LNCaP clone FGC (cell line): ENCODE results near the gene TAS2R20.

Source experiments
- DNase-seq: peaks from one replicate; pipeline ENCODE4 v3.0.0-alpha.2; 2011; ENCODE audit warnings: low read depth
- H3K4me3 ChIP-seq: 2 replicates; pipeline ENCODE4 v1.5.1; 2011; ENCODE audit warnings: mild to moderate bottlenecking, low read depth, low read length, control low read depth
- TF ChIP-seq, protein P1 (sequence below): IDR thresholded peaks from 2 replicates; pipeline ENCODE4 v1.5.1; 2012; ENCODE audit warnings: mild to moderate bottlenecking; ENCODE audit not compliant: control insufficient read depth, insufficient read depth; ENCODE audit errors: extremely low read depth

Gene TAS2R20

GRCh38 chr12:11022520-11022919 lies 24.4 kb upstream of the TAS2R20 start, which contains the start of gene TAS2R19:
Gene TAS2R19, minus strand, starts transcription at chr12:11022620. Its CDS starts 49 bp downstream, at chr12:11022571.
- no peak within 1 kb of the TSS for H3K4me3 ChIP-seq
- no peak for DNase-seq
- TF ChIP-seq, protein P1, sequence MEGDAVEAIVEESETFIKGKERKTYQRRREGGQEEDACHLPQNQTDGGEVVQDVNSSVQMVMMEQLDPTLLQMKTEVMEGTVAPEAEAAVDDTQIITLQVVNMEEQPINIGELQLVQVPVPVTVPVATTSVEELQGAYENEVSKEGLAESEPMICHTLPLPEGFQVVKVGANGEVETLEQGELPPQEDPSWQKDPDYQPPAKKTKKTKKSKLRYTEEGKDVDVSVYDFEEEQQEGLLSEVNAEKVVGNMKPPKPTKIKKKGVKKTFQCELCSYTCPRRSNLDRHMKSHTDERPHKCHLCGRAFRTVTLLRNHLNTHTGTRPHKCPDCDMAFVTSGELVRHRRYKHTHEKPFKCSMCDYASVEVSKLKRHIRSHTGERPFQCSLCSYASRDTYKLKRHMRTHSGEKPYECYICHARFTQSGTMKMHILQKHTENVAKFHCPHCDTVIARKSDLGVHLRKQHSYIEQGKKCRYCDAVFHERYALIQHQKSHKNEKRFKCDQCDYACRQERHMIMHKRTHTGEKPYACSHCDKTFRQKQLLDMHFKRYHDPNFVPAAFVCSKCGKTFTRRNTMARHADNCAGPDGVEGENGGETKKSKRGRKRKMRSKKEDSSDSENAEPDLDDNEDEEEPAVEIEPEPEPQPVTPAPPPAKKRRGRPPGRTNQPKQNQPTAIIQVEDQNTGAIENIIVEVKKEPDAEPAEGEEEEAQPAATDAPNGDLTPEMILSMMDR: no peak

DNA sequence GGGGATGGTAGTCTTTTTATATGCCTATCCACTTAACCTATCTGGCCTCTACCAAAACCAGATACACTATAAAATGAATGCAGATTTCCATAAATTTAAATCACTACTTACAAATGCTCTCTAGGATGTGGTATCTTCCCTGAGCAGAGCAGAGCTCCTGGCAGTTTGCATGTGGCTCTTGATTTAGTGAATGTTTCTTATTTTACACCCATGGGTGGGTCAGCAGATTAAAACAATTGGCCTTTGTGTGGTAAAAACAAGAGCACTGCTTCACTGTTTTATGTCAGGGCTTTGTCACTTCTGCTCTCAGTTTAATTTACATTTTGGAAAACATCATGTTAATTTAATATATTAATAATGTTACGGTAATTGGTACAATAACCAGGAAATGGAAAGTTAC lies 18.8 kb upstream of the TAS2R20 start:
- no peak for DNase-seq
- TF ChIP-seq, protein P1: no peak
- no peak overlapping the region for H3K4me3 ChIP-seq

GRCh38 chr12:11015775-11016430 lies 17.8 kb upstream of the TAS2R20 start:
- DNase-seq: no peak
- no peak overlapping the region for H3K4me3 ChIP-seq
- TF ChIP-seq, protein P1: no peak

DNA sequence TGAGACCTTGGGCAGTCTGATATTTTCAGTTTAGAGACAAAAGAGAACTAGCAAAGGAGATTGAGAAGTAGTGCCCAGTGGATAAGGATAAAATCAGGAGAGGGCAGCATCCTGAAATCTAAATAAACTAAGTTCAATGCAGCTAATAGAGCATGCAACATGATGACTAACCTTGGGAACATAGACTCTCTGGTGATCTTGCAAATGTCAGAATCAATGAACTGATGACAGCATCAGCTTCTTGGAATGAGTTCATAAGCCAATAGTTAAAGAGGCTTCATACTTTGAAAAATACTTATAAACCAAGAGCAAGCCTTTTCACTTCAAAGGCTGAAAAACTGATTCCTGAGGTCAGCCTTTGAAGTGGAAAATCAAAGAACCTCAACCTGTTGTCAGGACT lies 16.1 kb upstream of the TAS2R20 start:
- H3K4me3 ChIP-seq: no peak overlapping the region
- no peak for DNase-seq
- TF ChIP-seq, protein P1: no peak

GRCh38 chr12:11007608-11008007 lies 9.5 kb upstream of the TAS2R20 start:
- no peak for DNase-seq
- TF ChIP-seq, protein P1: no peak

DNA sequence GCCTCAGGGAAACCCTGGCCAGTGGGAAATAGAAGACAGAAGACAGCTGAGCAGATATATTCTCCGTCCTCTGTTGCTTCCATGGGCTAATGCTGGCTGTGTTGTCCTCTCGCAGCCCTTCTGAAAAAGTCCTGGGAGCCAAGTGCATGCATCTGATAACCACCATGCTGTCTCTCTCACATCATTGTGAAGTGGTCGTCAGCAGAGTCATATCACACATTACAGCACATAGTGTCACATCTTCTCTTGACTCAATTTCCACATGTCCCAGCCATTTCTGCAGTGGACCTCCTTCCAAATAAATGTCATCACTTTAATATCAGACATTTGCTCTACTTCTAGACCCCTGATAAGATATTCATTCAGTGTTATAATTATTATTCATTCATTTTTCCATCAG lies 3.8 kb downstream of the TAS2R20 start:
- no peak overlapping the region for H3K4me3 ChIP-seq
- TF ChIP-seq, protein P1: no peak
- no peak for DNase-seq

More at GRCh38 chr12:11007608-11008007, 9.5 kb upstream of the TAS2R20 start:
- H3K4me3 ChIP-seq: no peak overlapping the region

DNA sequence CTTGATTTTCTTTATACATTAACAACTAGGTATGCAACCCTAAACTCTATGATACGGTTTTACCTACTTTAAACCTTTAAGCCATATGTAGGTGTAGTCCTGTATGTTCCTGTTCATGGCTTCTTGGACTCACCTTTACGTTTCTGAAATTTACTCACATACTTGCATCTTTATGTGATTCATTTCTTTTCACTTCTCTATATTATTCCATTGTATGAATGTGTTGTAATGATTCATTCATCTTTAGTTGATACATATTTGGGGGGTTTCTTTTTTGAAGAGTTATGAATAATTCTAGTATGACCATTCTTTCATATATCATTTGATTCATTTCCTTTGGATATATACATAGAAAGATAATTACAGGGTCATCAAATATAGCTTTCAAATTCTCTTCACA lies 9.0 kb downstream of the TAS2R20 start:
- no peak overlapping the region for H3K4me3 ChIP-seq
- no peak for DNase-seq
- TF ChIP-seq, protein P1: no peak
